Bone marrow (tissue), 2 donors: Measurements from ENCODE around the gene DNER.
"Not testable (repeated sequence)": the region's sequence is repeated elsewhere in the genome, so short reads cannot be mapped to it uniquely, and the experiment has no call there.

Experiments used
- DNase-seq, 2 donors: peaks; one replicate each; lab custom pipeline; 2025; lab: John Stamatoyannopoulos, UW

Gene DNER

GRCh38 chr2:229563388-229563787 is 151.0 kb downstream of the DNER start:
- DNase-seq, result no peak

DNA sequence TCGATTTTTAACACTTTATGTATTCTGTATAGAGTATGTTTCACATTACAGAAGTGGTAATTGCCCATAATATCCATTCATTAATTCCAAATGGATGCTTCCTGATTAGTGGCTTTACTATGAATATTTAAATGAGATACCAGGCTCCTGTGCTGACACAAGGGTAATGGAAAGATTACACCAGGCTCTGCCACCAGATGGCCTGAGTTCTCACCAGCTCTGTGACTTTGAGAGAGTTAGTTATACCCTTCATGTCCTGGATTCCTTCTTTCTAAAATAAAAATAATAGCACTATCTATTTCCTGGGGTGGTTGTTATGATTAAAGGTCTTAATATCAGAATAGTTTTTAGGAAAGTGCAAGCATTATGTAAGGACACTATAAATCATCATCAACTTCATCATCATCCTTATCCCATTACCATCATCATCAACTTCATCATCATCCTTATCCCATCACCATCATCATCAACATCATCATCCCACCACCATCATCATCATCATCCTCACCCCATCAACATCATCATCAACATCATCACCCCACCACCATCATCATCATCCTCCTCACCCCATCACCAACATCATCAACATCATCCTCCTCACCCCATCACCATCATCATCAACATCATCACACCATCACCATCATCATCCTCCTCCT is 151.8 kb downstream of the DNER start:
- DNase-seq, result no peak

GRCh38 chr2:229559986-229560385 is 154.4 kb downstream of the DNER start:
- no peak for DNase-seq

GRCh38 chr2:229553091-229553490 is 161.3 kb downstream of the DNER start:
- DNase-seq, result no peak

GRCh38 chr2:229543176-229543873 is 171.0 kb downstream of the DNER start:
- DNase-seq, result no peak

GRCh38 chr2:229539628-229540027 is 174.7 kb downstream of the DNER start:
- no peak for DNase-seq

DNA sequence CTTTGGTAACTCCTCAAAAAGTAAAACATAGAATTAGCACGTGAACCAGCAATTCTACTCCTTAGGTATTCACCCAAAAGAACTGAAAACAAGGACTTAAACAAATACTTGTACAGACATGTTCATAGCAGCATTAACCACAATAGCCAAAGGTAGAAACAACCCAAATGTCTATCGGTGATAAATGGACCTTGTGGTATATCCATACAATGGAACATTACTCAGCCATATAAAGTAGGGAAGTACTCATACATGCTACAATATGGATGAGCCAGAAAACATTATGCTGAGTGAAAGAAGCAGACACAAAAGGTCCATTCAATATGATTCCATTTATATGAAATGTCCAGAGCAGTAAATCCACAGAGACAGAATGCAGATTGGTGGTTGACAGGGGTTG is 182.8 kb downstream of the DNER start:
- DNase-seq, result no peak

DNA sequence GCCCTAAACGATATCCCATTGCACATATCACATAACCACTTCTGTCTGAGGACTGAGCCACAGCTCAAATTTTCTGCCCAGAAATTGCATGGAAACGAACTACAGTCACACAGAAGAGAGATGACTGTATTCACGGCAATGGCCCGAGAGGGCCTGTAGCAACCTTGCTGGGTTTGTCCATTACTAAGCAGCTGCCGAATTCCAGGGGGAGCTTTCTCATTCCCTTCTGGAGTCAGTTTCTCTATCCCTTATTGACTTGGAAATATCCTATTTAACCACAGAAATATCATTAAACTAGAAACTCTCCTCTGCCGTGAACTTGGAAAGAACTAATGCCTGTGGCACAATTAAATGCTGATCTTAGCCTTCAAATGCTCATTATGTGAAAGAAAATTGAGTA is 183.9 kb downstream of the DNER start:
- DNase-seq, result no peak

DNA sequence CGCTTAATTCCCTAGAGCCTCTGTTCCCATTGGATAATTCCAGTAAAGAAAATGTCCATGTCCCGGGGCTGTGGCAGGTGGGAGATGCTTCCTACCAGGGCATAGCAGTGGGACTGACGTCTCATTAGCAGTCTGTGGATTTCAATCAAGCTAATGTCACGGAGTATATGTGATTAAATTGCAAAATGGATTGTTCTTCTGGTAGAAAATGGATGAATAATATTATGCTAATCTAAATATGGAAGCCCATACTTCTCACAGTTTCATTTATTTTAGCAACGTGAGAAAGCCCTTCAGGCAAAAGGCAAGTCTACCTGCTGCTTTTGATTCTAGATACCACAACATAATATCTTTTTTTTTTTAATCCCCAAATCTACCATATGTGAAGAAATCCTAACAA is 185.5 kb downstream of the DNER start:
- DNase-seq, result no peak

DNA sequence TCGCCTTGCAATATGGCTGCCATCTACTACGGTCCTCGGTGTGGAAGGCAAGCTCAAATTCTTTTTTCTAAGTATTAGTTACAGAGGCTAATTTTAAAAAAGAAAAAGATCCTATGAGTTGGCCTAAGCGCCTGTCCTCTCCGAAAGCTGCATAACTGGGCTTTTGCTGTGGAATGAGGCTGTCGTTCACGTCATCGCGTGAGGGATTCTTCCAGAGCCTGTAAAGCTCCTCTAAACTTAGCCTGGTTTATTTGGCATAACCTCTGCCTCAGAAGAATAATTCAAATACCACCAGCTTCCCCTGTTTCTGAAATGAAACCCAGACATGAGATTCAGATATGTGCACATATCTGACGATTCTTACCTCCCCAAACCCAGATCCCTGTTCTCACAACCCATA is 187.4 kb downstream of the DNER start:
- DNase-seq, result no peak

- no peak for DNase-seq
Observed at GRCh38 chr2:229524799-229525198, 189.6 kb downstream of the DNER start.

- DNase-seq, result no peak
Observed at GRCh38 chr2:229523663-229524062, 190.7 kb downstream of the DNER start.

- no peak for DNase-seq
Observed at GRCh38 chr2:229521576-229521975, 192.8 kb downstream of the DNER start.

GRCh38 chr2:229520691-229521096 is 193.7 kb downstream of the DNER start:
- DNase-seq, result no peak

GRCh38 chr2:229519655-229520430 is 194.5 kb downstream of the DNER start:
- DNase-seq, result no peak

DNA sequence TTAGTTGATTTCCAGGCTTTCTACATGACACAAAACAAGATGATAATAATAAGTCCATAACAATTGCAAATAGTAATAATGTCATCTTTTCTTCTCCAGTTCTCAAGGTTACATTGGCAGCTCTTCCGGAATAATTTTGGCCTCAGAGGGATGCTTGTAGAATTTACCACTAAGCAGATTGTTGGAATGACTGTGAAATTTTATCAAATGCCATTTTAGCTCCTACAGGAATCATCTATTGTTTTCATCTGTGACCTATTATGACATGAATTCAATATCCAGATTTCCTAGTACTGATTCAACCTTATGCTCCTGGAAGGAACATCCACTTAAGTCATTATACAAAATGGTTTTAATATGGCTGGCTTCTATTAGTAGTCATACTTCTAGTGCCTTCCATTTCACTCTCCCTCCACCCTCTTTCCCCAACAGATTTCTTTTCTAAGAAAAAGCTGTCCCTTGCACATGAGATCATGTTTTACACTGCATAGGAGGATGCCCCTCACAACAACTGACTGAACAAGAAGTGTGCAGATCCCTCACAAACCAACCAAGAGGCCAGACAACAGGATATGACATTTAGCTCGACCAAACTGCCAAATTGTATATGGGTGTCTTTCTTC is 200.0 kb downstream of the DNER start:
- DNase-seq, result no peak

GRCh38 chr2:229511524-229511923 is 202.8 kb downstream of the DNER start:
- DNase-seq, result no peak

- DNase-seq, result not testable (repeated sequence)
Observed at GRCh38 chr2:229506699-229507098, 207.7 kb downstream of the DNER start.

- no peak for DNase-seq
Observed at GRCh38 chr2:229501051-229501794, 213.1 kb downstream of the DNER start.

- no peak for DNase-seq
Observed at GRCh38 chr2:229492034-229492433, 222.3 kb downstream of the DNER start.

GRCh38 chr2:229490167-229490566 is 224.2 kb downstream of the DNER start:
- no peak for DNase-seq

- DNase-seq, result no peak
Observed at GRCh38 chr2:229489016-229489415, 225.3 kb downstream of the DNER start.
